Activated T-cell treated with anti-CD3 and anti-CD28 coated beads, Interleukin-2, amount 50 U/mL, for 72 hours (primary cell): Measurements from ENCODE around the gene NARS2. TPM values are rescaled to one million over a fixed set of nuclear protein-coding genes. Genes with fewer than 3 reads are reported as not detected.

ENCODE experiments used
- ATAC-seq, 2 donors: fragments of 150-1000 bp; cut with Tn5 transposase; replicated peaks in 1 of 2; 2 replicates each; pipeline ENCODE4 v1.10.0; 2021; ENCODE audit warnings: moderate library complexity in 2 of 2, mild to moderate bottlenecking in 1 of 2
- DNase-seq, 2 donors: peaks; one replicate each; pipeline ENCODE4 v3.0.0; 2021 to 2022; ENCODE audit warnings: mixed read lengths in 1 of 2
- H3K27ac Mint-ChIP-seq: one replicate; pipeline ENCODE4 v1.8.0; 2022; ENCODE audit warnings: mild to moderate bottlenecking, moderate library complexity, mixed read lengths
- H3K27me3 Mint-ChIP-seq: one replicate; pipeline ENCODE4 v1.8.0; 2022; ENCODE audit warnings: low read depth, mixed read lengths
- H3K36me3 Mint-ChIP-seq, 2 donors: one replicate each; pipeline ENCODE4 v1.8.0; 2022; ENCODE audit warnings: mixed read lengths in 2 of 2, mild to moderate bottlenecking in 1 of 2; ENCODE audit not compliant: insufficient read depth in 2 of 2
- H3K4me1 Mint-ChIP-seq: one replicate; pipeline ENCODE4 v1.8.0; 2022; ENCODE audit warnings: low read depth, mixed read lengths
- H3K4me3 Mint-ChIP-seq, 2 donors: one replicate each; pipeline ENCODE4 v1.8.0; 2022; ENCODE audit warnings: mild to moderate bottlenecking in 2 of 2, mixed read lengths in 2 of 2, moderate library complexity in 2 of 2
- H3K9me3 Mint-ChIP-seq, 2 donors: one replicate each; pipeline ENCODE4 v1.8.0; 2022; ENCODE audit warnings: mixed read lengths in 2 of 2
- total RNA-seq, 2 donors: library from RNA; stranded (reverse); gene quantifications; one replicate each; pipeline ENCODE4 v1.2.3, GENCODE V29; 2022

The NARS2 gene
- total RNA-seq, 2 donors from 2014 or later = 15.7 to 24.4 TPM

DNA sequence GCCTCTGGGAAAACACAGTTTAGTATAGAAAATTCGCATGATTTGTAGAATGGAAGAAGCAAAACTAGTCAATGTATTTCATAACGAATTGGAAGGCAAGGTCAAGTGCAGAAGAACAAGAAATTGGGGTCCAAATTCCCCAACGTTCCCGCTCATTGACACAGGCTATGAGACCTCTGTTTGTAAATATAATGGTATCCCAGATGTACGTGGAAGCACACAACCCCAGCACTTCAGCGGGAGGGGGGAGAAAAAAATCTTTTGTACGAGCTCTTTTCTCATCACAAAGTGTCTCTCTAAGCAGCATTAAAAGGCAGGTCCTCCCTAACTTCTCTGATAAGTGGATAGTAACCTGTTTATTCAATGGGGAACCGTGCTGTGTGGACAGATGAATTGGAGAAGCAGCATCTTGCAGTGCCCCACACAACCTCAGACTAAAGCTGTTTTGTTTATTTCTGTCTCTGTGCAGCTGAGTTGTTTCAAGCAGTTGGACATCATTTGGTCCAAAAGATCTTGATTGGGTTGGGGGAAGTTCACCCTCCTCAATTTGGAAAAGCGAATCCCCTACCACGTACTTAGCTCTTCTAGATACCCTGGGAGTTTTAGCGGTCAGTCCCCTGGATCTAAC, 156.0 kb downstream of the NARS2 start:
- no peak for ATAC-seq
- H3K4me3 Mint-ChIP-seq = peak overlapping the region; percentile 81 to 87

DNA sequence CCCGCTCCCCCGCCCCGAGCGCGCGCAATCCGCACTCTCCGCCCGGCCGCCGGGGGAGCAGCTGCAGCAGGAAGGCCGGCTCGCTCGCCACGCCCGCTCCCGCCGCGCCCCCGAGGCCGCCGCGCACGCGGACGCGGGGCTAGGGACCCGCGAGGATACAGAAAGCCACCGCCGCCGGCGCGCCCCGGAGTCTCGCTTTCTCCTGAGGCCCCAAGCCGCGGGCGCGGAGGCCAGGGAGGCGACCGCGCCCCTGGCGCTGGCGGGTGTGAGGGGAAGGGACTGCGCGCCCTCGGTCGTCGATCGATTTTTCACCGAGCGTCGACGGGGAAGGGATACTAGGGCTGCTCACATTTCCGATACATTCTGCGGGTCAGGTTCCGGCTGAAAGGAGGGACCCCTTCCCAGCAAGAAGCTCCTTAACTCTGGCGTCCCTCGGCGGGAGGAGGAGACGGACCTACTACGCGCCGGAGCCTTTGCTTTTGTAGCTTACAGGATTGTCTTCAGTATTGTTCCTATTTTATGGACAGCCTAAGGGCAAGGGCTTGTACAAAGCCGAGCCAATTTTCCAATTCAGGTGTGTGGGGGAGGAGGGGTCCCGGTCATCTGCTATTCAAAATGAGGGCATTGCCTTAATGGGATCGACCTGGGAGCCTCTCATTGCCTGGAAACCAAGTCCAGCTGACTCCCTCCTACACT, 156.6 kb downstream of the NARS2 start:
- no peak overlapping the region for H3K27ac Mint-ChIP-seq
- H3K4me1 Mint-ChIP-seq = peaks cover 49% of the 10 kb centered on the region

More for the DNA sequence above, 156.0 kb downstream of the NARS2 start:
- no peaks in the 10 kb centered on the region for H3K9me3 Mint-ChIP-seq
- H3K36me3 Mint-ChIP-seq = peaks cover 3 to 5% of the 10 kb centered on the region in 2 donors
- H3K4me1 Mint-ChIP-seq = peaks cover 43% of the 10 kb centered on the region
- peak overlapping the region; percentile 5 for H3K27ac Mint-ChIP-seq
- peaks cover 33% of the 10 kb centered on the region for H3K27me3 Mint-ChIP-seq
- no peak for DNase-seq

DNA sequence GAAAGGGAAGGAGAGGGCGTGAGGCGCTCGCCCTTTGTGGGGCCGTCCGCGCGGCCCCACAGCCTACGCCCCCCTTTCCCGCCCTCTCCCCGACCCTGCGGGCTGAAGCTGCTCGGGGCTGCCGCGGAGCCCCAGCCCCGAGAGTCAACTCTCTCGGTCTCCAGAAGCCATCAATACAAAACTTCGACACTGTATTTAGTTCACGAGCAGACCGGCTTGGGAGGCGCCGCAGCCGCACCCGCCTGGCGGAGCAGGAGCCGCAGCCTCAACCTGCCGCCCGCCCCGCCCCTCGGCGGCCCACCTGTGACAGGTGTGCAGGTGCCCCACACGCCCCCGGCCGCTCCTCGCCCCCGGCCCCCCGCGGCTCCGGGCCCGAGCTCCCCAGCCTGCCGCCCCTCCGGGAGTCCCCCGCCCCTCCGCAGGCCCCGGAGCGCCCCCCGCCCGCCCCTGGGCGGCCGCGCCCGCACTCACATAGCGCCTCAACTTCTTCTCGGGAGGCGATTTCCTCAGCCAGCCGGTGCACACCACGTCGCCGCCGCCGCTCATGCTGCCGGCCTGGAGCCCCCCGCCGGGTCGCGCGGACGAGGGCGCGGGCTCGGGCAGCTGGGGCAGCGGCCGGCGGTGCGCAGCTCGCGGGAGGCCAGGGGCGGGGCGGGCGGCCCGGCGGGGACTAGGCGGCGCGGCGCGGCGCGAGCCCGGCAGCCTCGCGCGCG, 157.3 kb downstream of the NARS2 start, which contains the start of gene GAB2:
Gene GAB2, minus strand, starts transcription at position 646 of the 713 bp plus-strand sequence. Its CDS starts 100 bp downstream, at position 546.
- peaks cover 3 to 5% of the 10 kb centered on the region in 2 donors for H3K36me3 Mint-ChIP-seq

More for the DNA sequence above, 156.6 kb downstream of the NARS2 start:
- Mint-ChIP-seq H3K9me3 (no peaks in the 10 kb centered on the region), H3K4me3 (peak overlapping the region; percentile 81 to 87), H3K27me3 (peaks cover 33% of the 10 kb centered on the region), H3K36me3 (peaks cover 3 to 5% of the 10 kb centered on the region in 2 donors)
- DNase-seq (peak; percentile 85 to 89), ATAC-seq (peak in 1 of 2 donors; percentile 82)

DNA sequence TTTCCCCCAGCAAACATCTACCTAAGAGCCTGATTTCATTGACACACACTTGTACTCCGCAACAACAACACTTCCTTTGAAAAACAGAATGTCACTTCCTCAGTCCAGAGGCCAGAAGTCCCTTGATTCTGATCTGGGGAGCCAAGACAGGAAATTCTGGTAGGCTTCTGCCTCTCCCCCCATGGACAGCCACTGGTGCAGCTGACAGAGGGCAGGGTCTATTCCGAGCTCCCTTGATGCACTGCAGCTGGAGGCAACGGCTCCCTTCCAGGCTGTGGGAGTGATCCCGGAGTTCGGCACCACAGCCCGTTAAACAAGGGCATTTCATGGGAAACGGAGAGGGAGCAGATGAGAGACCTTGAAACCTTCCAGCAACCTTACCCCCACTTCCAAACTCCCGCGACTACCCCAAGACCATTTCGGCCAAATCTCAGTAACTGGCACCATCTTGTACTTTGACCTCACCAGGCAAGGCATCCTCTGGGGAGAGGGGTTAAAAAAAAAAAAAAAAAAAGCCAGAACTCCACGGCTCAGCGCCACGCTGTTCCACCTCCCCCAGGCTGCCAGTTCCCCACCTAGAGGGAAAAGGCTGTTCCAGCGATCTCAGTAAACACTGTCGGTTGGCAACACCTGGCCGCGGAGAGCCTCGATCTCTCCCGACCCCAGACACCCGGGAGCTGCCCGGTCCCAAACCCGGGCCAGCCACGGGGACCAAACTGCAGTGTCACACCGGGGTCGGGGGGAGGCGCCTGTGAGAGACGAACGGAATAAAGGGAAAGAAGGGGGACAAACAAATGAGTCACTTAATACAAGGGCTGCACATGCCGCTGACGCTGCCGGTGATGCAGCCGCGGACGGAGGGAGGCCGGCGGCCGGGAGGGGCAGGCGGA, 158.1 kb downstream of the NARS2 start:
- peaks cover 3% of the 10 kb centered on the region in 2 donors for H3K36me3 Mint-ChIP-seq
- ATAC-seq = peak; percentile 68 to 72
- peaks cover 49% of the 10 kb centered on the region for H3K4me1 Mint-ChIP-seq
- no peaks in the 10 kb centered on the region for H3K9me3 Mint-ChIP-seq
- H3K27ac Mint-ChIP-seq = peak overlapping the region; percentile 92
- H3K27me3 Mint-ChIP-seq = peaks cover 33% of the 10 kb centered on the region
- peak; percentile 85 to 86 for DNase-seq
- H3K4me3 Mint-ChIP-seq = peak overlapping the region; percentile 97 to 98

More for the DNA sequence above, 157.3 kb downstream of the NARS2 start, which contains the start of gene GAB2:
- Mint-ChIP-seq H3K27me3 (peaks cover 33% of the 10 kb centered on the region), H3K4me1 (peaks cover 49% of the 10 kb centered on the region), H3K27ac (peak within 1 kb of the TSS; percentile 92), H3K4me3 (peak within 1 kb of the TSS; percentile 97 to 98), H3K9me3 (no peaks in the 10 kb centered on the region)
- DNase-seq = no peak
- peak in 1 of 2 donors; percentile 80 for ATAC-seq

DNA sequence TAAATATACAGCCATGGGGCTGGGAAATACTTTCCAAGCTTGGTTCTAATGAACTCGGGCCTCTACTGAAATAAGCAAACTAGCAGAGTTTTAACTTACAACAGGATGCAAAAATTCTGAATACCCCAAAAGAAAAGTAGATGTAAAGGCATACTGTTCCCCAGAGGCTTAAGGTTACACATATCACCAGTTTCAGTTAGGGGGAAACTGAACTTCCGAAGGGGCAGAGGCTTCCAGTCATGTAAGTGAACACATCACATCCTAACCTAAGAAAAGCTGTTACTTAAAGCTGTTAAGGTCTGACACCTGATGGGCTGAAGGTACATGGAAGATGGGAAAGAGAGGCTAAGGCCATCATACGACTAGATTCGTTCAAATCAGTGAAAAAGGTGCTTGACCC, 159.3 kb downstream of the NARS2 start:
- peaks cover 3 to 4% of the 10 kb centered on the region in 2 donors for H3K36me3 Mint-ChIP-seq
- H3K9me3 Mint-ChIP-seq = peaks cover 0 to 1% of the 10 kb centered on the region in 2 donors
- no peak overlapping the region for H3K27ac Mint-ChIP-seq
- peaks cover 38% of the 10 kb centered on the region for H3K4me1 Mint-ChIP-seq
- peaks cover 31% of the 10 kb centered on the region for H3K27me3 Mint-ChIP-seq
- no peak for DNase-seq
- H3K4me3 Mint-ChIP-seq = peak overlapping the region; percentile 24 to 34
- no peak for ATAC-seq

DNA sequence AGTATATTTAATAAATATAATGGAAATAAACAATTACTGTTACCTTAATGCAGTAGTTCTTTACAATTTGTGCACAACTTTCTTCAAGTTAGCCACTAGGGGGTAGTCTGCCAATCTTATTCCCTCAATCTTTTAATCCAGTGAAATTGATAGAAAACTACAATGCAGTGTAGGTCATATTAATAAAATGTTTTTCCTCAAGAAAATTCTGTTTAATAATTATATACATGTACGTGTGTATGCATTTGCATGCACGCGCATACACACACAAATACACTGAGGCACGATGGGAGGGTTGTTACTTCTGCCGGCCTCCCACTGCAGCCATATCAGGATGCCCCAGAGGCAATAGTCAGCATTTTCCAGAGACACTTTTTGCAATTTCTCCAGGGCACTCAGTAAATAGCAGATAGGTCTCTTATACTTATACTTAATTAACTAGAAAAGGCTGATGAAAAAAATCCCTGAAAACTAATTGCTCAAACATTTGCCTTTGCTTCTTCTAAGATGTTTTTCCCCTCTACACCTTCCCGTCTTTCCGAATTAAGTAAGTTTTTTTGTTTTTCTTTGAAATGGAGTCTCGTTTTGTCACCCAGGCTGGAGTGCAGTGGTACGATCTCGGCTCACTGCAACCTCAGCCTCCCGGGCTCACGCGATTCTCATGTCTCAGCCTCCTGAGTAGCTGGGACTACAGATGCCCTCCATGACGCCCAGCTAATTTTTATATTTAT, 160.2 kb downstream of the NARS2 start:
- ATAC-seq = no peak
- Mint-ChIP-seq H3K27me3 (peaks cover 23% of the 10 kb centered on the region), H3K36me3 (peaks cover 4 to 9% of the 10 kb centered on the region in 2 donors), H3K9me3 (peaks cover 0 to 1% of the 10 kb centered on the region in 2 donors), H3K27ac (no peak overlapping the region), H3K4me3 (no peak overlapping the region), H3K4me1 (peaks cover 33% of the 10 kb centered on the region)
- DNase-seq = no peak

DNA sequence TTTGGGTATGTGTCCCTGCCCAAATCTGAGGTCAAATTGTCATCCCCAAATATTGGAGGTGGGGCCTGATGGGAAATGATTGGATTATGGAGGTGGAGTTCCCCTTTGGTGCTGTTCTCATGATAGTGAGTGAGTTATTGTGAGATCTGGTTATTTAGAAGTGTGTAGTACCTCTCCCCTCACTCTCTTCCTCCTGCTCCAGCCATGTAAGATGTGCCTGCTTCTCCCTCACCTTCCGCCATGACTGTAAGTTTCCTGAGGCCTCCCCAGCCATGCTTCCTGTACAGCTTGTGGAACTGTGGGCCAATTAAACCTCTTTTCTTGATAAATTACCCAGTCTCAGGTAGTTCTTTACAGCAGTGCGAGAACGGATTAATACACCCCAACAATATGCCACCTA, 166.0 kb downstream of the NARS2 start:
- DNase-seq (no peak), ATAC-seq (no peak)
- Mint-ChIP-seq H3K27ac (no peak overlapping the region), H3K27me3 (no peaks in the 10 kb centered on the region), H3K36me3 (peaks cover 22 to 23% of the 10 kb centered on the region in 2 donors), H3K9me3 (peaks cover 10 to 15% of the 10 kb centered on the region in 2 donors), H3K4me3 (no peak overlapping the region), H3K4me1 (peaks cover 6% of the 10 kb centered on the region)

DNA sequence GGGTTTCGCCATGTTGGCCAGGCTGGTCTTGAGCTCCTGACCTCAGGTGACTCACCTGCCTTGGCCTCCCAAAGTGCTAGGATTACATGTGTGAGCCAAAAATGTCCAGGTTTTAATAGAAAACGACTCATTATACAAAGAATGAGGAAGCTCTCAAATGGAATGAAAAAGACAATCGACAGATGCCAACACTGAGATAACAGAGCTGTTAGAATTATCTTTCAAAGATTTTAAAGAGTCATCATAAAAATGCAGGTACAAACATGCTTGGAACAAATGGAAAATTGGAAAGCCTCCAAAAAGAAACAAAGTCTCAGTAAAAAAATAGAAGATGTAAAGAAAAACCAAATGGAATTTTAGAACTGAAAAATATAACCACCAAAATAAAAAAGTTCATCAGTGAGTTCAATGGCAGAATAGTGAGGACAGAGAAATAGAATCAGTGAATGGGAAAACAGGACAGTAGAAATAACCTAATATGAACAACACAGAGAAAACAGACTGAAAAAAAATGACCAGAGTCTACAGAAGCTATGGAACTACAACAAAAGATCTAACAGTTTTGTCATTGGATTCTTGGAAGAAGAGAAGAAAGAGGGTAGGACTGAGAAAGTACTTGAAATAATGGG, 168.0 kb downstream of the NARS2 start:
- no peak overlapping the region for H3K27ac Mint-ChIP-seq

DNA sequence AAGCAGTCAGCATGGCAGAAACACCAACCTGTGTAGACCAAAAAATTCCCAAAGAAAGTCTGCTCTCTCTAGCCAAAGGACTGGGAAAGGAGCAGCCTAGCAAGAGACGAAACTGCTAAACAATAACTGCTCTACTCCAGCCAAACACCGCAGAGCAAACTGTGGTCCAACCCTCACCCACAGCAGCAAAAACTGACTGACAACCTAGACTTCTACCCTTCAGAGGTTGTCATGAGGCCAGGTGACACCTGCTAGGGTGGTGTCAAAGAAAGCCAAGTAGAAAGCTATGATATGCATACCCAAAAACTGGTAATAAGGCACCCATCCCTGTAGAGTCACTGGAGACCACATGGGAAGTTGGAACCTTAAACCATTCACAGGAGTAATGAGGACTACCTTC, 168.9 kb downstream of the NARS2 start:
- Mint-ChIP-seq H3K4me3 (no peak overlapping the region), H3K4me1 (no peaks in the 10 kb centered on the region), H3K9me3 (peaks cover 9 to 15% of the 10 kb centered on the region in 2 donors), H3K27me3 (no peaks in the 10 kb centered on the region), H3K36me3 (peaks cover 21 to 23% of the 10 kb centered on the region in 2 donors), H3K27ac (no peak overlapping the region)
- ATAC-seq (no peak), DNase-seq (no peak)

More for the DNA sequence above, 168.0 kb downstream of the NARS2 start:
- ATAC-seq = no peak
- Mint-ChIP-seq H3K27me3 (no peaks in the 10 kb centered on the region), H3K4me3 (no peak overlapping the region), H3K4me1 (no peaks in the 10 kb centered on the region), H3K36me3 (peaks cover 22 to 23% of the 10 kb centered on the region in 2 donors), H3K9me3 (peaks cover 10 to 15% of the 10 kb centered on the region in 2 donors)
- no peak for DNase-seq

DNA sequence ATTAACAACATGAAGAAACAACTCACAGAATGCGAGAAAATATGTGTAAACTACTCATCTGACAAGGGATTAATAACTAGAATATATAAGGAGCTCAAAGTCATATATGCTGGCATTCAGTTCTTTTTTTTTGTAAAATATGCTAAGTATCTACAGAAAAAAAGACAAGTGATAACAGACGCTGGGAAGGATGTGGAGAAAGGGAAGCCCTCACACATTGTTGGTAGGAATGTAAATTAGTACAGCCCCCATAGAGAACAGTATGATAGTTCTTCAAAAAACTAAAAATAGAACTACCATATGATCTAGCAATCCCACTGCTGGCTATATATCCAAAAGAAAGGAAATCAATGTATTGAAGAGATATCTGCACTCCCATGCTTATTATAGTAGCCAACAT, 170.9 kb downstream of the NARS2 start:
- Mint-ChIP-seq H3K27me3 (no peaks in the 10 kb centered on the region), H3K9me3 (peaks cover 8 to 14% of the 10 kb centered on the region in 2 donors), H3K27ac (no peak overlapping the region), H3K4me3 (no peak overlapping the region), H3K36me3 (peaks cover 14 to 20% of the 10 kb centered on the region in 2 donors), H3K4me1 (no peaks in the 10 kb centered on the region)
- DNase-seq (no peak), ATAC-seq (no peak)

DNA sequence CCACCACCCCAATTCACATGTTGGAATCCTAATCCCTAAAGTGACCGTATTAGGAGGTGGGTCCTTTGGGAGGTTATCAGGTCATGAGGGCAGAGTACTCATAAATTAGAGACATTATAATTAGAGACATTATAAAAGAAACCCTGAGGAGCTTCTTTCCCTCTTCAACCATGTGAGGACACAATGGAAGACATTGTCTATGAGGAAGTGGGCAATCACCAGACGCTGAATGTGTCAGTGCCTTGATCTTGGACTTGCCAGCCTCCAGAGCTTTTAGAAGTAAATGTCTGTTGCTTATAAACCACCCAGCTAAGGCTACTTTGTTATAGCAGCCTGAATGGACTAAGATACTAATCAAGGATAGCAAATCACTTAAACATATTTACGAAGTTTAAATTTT, 171.8 kb downstream of the NARS2 start:
- H3K9me3 Mint-ChIP-seq = peaks cover 3 to 11% of the 10 kb centered on the region in 2 donors
- no peak overlapping the region for H3K4me3 Mint-ChIP-seq
- H3K27me3 Mint-ChIP-seq = no peaks in the 10 kb centered on the region
- no peak overlapping the region for H3K27ac Mint-ChIP-seq
- DNase-seq (no peak), ATAC-seq (no peak)
- H3K36me3 Mint-ChIP-seq = peaks cover 8 to 16% of the 10 kb centered on the region in 2 donors
- peaks cover 3% of the 10 kb centered on the region for H3K4me1 Mint-ChIP-seq
